Mucosa of rectum (tissue), 2 donors: Measurements from ENCODE around the gene TRAF1.

Experiments
- H3K27ac ChIP-seq, 2 donors: one replicate each; pipeline ENCODE4 v1.7.0; 2013; ENCODE audit warnings: inconsistent platforms in 2 of 2, low read depth in 2 of 2, low read length in 2 of 2
- H3K27me3 ChIP-seq, 2 donors: one replicate each; pipeline ENCODE4 v1.7.0; 2013; ENCODE audit warnings: low read length in 2 of 2; ENCODE audit not compliant: control insufficient read depth in 2 of 2, insufficient read depth in 2 of 2
- H3K36me3 ChIP-seq, 2 donors: one replicate each; pipeline ENCODE4 v1.7.0; 2013; ENCODE audit warnings: low read length in 2 of 2; ENCODE audit not compliant: control insufficient read depth in 2 of 2, insufficient read depth in 2 of 2
- H3K4me1 ChIP-seq, 2 donors: one replicate each; pipeline ENCODE4 v1.7.0; 2013; ENCODE audit warnings: low read length in 2 of 2, mild to moderate bottlenecking in 1 of 2; ENCODE audit not compliant: control insufficient read depth in 2 of 2, insufficient read depth in 2 of 2
- H3K4me3 ChIP-seq, 2 donors: one replicate each; pipeline ENCODE4 v1.7.0; 2013; ENCODE audit warnings: low read length in 2 of 2
- H3K9ac ChIP-seq, 2 donors: one replicate each; pipeline ENCODE4 v1.7.0; 2013; ENCODE audit warnings: low read length in 2 of 2, low read depth in 1 of 2, mild to moderate bottlenecking in 1 of 2
- H3K9me3 ChIP-seq, 2 donors: one replicate each; pipeline ENCODE4 v1.7.0; 2013; ENCODE audit warnings: low read length in 2 of 2; ENCODE audit not compliant: control insufficient read depth in 2 of 2
- donor health status: healthy.
- donor health status: Normal muscosa, but diverticular disease.

Gene TRAF1

DNA sequence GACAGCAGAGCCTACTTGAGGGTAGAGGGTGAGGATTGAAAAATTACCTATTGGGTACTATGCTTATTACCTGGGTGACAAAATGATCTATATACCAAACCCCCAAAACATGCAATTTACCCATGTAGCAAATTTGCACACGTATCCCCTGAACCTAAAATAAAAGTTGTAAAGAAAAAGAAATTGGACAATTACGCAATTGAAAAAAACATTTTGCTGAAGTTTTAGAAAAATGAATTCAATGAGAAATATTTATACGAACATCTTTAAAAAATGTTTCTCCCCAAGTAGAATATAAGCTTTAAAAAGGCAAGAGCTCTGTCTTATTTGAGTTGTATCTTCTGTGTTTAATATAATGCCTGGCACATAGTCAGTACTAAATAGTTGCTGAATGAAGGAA, 30.3 kb upstream of the TRAF1 start:
- Histone ChIP-seq H3K9me3 (no peaks in the 10 kb centered on the region), H3K27ac (no peak overlapping the region), H3K4me3 (no peak overlapping the region), H3K4me1 (no peaks in the 10 kb centered on the region), H3K36me3 (no peaks in the 10 kb centered on the region), H3K27me3 (no peaks in the 10 kb centered on the region), H3K9ac (no peak overlapping the region)

GRCh38 chr9:120951960-120952618, 25.5 kb upstream of the TRAF1 start:
- Histone ChIP-seq H3K9ac (no peak overlapping the region), H3K9me3 (no peaks in the 10 kb centered on the region), H3K4me1 (no peaks in the 10 kb centered on the region), H3K27ac (no peak overlapping the region), H3K27me3 (no peaks in the 10 kb centered on the region), H3K4me3 (no peak overlapping the region), H3K36me3 (no peaks in the 10 kb centered on the region)

GRCh38 chr9:120950421-120951388, 24.1 kb upstream of the TRAF1 start:
- Histone ChIP-seq H3K9me3 (no peaks in the 10 kb centered on the region), H3K9ac (no peak overlapping the region), H3K36me3 (no peaks in the 10 kb centered on the region), H3K4me1 (no peaks in the 10 kb centered on the region), H3K27ac (no peak overlapping the region), H3K4me3 (no peak overlapping the region), H3K27me3 (no peaks in the 10 kb centered on the region)

GRCh38 chr9:120949290-120949689, 22.7 kb upstream of the TRAF1 start:
- no peaks in the 10 kb centered on the region for H3K4me1 ChIP-seq
- H3K27ac ChIP-seq = no peak overlapping the region
- no peak overlapping the region for H3K4me3 ChIP-seq

GRCh38 chr9:120948824-120949223, 22.2 kb upstream of the TRAF1 start:
- H3K27me3 ChIP-seq = no peaks in the 10 kb centered on the region
- H3K36me3 ChIP-seq = no peaks in the 10 kb centered on the region
- H3K4me1 ChIP-seq = no peaks in the 10 kb centered on the region
- no peak overlapping the region for H3K9ac ChIP-seq
- no peaks in the 10 kb centered on the region for H3K9me3 ChIP-seq
- no peak overlapping the region for H3K4me3 ChIP-seq
- no peak overlapping the region for H3K27ac ChIP-seq

More at GRCh38 chr9:120949290-120949689, 22.7 kb upstream of the TRAF1 start:
- H3K9ac ChIP-seq = no peak overlapping the region
- H3K36me3 ChIP-seq = no peaks in the 10 kb centered on the region
- no peaks in the 10 kb centered on the region for H3K27me3 ChIP-seq
- no peaks in the 10 kb centered on the region for H3K9me3 ChIP-seq

DNA sequence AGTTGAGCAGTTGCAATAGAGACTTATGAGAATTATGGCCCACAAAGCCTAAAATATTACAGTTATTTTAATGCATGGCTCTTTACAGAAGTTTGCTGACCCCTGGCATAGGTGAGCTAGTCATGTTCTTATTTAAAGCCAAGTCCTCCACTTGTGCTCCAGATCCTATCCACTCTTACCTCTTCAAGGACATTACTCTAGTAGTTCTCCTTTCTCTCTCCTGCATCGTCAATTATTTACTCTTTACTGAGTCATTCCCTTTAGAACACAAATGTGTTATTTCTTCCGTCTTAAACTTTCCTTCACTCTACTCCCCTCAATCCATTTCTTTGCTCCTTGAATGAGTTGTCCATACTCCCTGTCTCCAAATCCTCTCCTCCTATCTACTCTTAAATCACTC, 20.6 kb upstream of the TRAF1 start:
- Histone ChIP-seq H3K4me3 (no peak overlapping the region), H3K36me3 (no peaks in the 10 kb centered on the region), H3K9me3 (no peaks in the 10 kb centered on the region), H3K27me3 (no peaks in the 10 kb centered on the region), H3K4me1 (peaks cover 0 to 4% of the 10 kb centered on the region in 2 donors), H3K9ac (no peak overlapping the region), H3K27ac (no peak overlapping the region)

GRCh38 chr9:120946259-120946658, 19.7 kb upstream of the TRAF1 start:
- H3K4me1 ChIP-seq = peaks cover 0 to 4% of the 10 kb centered on the region in 2 donors
- no peaks in the 10 kb centered on the region for H3K36me3 ChIP-seq
- H3K27me3 ChIP-seq = no peaks in the 10 kb centered on the region
- H3K9me3 ChIP-seq = no peaks in the 10 kb centered on the region
- no peak overlapping the region for H3K9ac ChIP-seq
- no peak overlapping the region for H3K4me3 ChIP-seq
- no peak overlapping the region for H3K27ac ChIP-seq

DNA sequence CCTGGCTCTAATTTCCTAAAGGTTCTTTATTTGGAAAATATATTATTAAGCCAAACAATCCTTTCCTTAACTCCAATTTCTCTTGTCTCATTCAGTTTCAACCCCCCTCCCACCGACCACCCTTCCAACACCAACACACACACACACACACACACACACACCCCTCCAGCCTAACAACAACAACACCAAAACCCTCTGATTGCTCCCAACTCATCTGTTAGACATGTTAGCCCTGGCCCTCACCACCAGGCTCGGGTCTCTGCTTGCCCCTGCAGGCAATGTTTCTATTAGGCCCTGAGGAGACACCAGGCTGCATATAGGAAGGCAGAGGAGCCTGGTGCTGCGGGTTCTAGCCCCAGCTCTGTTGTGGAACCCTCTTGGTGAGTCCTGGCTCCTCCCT, 18.4 kb upstream of the TRAF1 start:
- Histone ChIP-seq H3K27ac (no peak overlapping the region), H3K4me3 (no peak overlapping the region), H3K27me3 (no peaks in the 10 kb centered on the region), H3K36me3 (no peaks in the 10 kb centered on the region), H3K9ac (no peak overlapping the region), H3K9me3 (no peaks in the 10 kb centered on the region), H3K4me1 (peaks cover 0 to 4% of the 10 kb centered on the region in 2 donors)

- no peaks in the 10 kb centered on the region for H3K36me3 ChIP-seq
- peaks cover 0 to 4% of the 10 kb centered on the region in 2 donors for H3K4me1 ChIP-seq
- H3K27ac ChIP-seq = no peak overlapping the region
- H3K9me3 ChIP-seq = no peaks in the 10 kb centered on the region
- no peaks in the 10 kb centered on the region for H3K27me3 ChIP-seq
- no peak overlapping the region for H3K4me3 ChIP-seq
- no peak overlapping the region for H3K9ac ChIP-seq
Observed at GRCh38 chr9:120944434-120944843, 17.8 kb upstream of the TRAF1 start.
